Lower leg skin (tissue), 4 donors: ENCODE data around the gene HDAC9. TPM values are rescaled to one million over a fixed set of nuclear protein-coding genes. Genes with fewer than 3 reads are reported as not detected.

Experiments
- DNase-seq, 2 donors: peaks; one replicate each; pipeline ENCODE4 v3.0.0-alpha.2; 2019; ENCODE audit warnings: low spot score in 2 of 2
- H3K4me3 ChIP-seq: fragments of 200-600 bp; sonication (generic); 2 replicates; pipeline ENCODE4 v1.5.1; 2017; ENCODE audit warnings: mild to moderate bottlenecking, low read depth; ENCODE audit not compliant: poor library complexity, severe bottlenecking
- CTCF ChIP-seq, 3 donors: fragments of 450-650 bp; IDR thresholded peaks; one replicate each; pipeline ENCODE4 v1.5.1; 2016; ENCODE audit warnings: antibody characterized with exemption in 3 of 3, mild to moderate bottlenecking in 3 of 3, moderate library complexity in 2 of 3
- POLR2A ChIP-seq, 2 donors: fragments of 450-650 bp; IDR thresholded peaks; one replicate each; pipeline ENCODE4 v1.6.1; 2016 to 2017; ENCODE audit warnings: antibody characterized with exemption in 2 of 2, mild to moderate bottlenecking in 1 of 2, moderate library complexity in 1 of 2
- WGBS, 2 donors: methylation state at CpG; one replicate each; pipeline ENCODE4 v1.1.5; 2018; 5-methylcytosine and 5-hydroxymethylcytosine counted together
- intact Hi-C: fragments of 100-400 bp; cut with DNase I; formaldehyde crosslinking; loops from one replicate; pipeline ENCODE4 v1.15.0; 2023; ENCODE audit warnings: low total_unique reads
- total RNA-seq, 4 donors: library from RNA; depleted of rRNA; stranded (reverse); fragments of >200 nt; gene quantifications; one replicate each; pipeline ENCODE4 v1.1.0, GENCODE V29; 2016

The HDAC9 gene
- total RNA-seq, 4 donors from 2014 or later: 3.1 to 5.5 (median 4.7) TPM

DNA sequence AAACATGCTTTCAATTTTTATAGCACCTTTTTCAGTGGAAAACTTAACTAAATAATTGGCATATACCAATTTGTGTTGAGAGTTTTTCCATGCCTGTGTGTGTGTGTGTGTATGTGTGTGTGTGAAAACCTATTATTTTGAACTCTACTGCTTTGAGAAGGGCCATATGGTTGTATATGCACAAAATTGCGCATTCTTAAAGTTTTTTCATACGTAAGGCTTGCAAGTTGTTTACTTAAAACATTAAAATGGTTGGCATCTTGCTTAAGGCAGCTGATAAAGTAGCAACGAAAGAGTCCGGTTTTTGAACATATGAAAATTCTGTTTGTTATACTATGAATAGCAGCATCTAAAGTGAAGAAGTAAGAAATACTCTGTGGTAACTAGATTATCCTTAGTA, 84.1 kb downstream of the HDAC9 start:
- no peak for DNase-seq
- intact Hi-C loops: no loop called here
- TF ChIP-seq POLR2A (IDR thresholded peaks at IDR 0.05) (no peak), CTCF (IDR thresholded peaks at IDR 0.05) (no peak)
- 88 to 89% methylated on average over 4 of the region's 4 CpGs for WGBS, 2 donors
- H3K4me3 ChIP-seq: no peak overlapping the region

GRCh38 chr7:18580950-18581349, 85.4 kb downstream of the HDAC9 start:
- intact Hi-C loops: no loop called here
- no peak for DNase-seq
- H3K4me3 ChIP-seq: no peak overlapping the region
- 33 to 41% methylated on average over 1 of the region's 1 CpG for WGBS, 2 donors
- TF ChIP-seq CTCF (IDR thresholded peaks at IDR 0.05) (no peak), POLR2A (IDR thresholded peaks at IDR 0.05) (no peak)

- DNase-seq: no peak
- H3K4me3 ChIP-seq: no peak overlapping the region
- TF ChIP-seq CTCF (IDR thresholded peaks at IDR 0.05) (no peak), POLR2A (IDR thresholded peaks at IDR 0.05) (no peak)
- intact Hi-C loops: no loop called here
- WGBS, 2 donors: 91% methylated on average over 2 of the region's 2 CpGs
Observed at GRCh38 chr7:18583305-18583704, 87.8 kb downstream of the HDAC9 start.

- 47 to 49% methylated on average over 7 of the region's 7 CpGs for WGBS, 2 donors
- no peak overlapping the region for H3K4me3 ChIP-seq
- DNase-seq: no peak
- TF ChIP-seq POLR2A (IDR thresholded peaks at IDR 0.05): no peak
- no peak for TF ChIP-seq CTCF (IDR thresholded peaks at IDR 0.05)
- intact Hi-C loops: no loop called here
Observed at GRCh38 chr7:18590241-18590640, 94.7 kb downstream of the HDAC9 start.

DNA sequence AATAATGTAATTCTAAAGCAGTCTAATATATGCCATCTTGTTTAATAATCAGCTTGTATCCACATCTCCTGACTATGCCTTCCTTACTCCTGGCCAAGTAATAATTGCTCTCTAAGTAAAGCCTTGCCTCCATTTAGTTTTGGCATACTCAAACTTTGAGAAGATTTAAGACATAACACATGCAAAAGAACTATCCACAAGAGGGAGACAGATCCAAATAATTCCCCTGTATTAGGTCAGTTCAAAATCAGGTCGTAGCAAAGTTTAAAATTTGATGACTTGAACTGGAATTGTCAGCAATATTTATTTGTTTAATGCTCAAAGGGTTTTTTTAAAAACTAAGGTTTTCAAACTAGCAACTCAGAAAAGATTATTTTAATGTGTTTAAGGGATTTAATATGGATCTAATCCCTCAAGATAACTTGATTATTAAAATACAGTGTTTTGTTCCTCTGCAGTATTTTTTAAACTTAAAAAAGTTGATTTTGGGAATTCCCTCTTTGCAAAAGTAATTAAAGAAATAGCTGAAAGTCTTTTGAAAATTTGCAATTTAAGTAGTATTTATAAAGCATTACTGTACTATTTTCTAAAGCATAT, 95.3 kb downstream of the HDAC9 start:
- no peak for TF ChIP-seq POLR2A (IDR thresholded peaks at IDR 0.05)
- no peak for TF ChIP-seq CTCF (IDR thresholded peaks at IDR 0.05)
- no peak for DNase-seq
- 13 to 14% methylated on average over 1 of the region's 1 CpG for WGBS, 2 donors
- H3K4me3 ChIP-seq: no peak overlapping the region
- intact Hi-C loops: no loop called here
